Measurements from ENCODE around the gene SYNE3. TPM values are rescaled to one million over a fixed set of nuclear protein-coding genes. Genes with fewer than 3 reads are reported as not detected.

Gene SYNE3
- total and polyA plus RNA-seq, 4 donors = 0.47 to 9.0 (median 4.7) TPM

DNA sequence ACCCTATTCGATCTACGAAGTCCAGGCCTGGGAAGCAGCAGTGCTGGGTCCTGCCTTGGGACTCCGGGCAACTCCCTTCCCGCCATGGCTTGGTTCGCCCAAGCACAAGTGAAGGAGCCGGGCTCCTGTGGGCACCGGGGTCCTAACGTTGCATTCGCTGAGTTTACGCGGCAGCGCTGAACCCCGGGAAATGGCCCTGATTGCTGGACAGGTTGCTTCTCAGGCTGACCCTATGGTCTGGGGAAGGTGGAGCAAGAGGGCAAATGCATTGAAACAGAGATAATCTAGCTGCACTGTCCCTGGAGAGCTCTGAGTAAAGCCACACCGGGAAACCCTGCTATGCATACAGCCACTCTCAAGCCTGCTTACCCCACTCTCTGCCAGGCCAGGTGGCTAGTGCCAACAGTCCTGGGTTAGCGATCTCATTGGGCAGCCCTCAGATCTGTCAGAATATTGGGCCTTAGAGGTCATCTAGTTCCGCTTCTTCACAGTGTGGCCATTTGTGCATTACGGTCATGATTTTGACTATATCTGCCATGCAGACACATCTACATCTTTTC is 11.3 kb downstream of the SYNE3 start (continued):
- TF ChIP-seq HNF4A (conservative IDR thresholded peaks at IDR 0.05) = no peak

DNA sequence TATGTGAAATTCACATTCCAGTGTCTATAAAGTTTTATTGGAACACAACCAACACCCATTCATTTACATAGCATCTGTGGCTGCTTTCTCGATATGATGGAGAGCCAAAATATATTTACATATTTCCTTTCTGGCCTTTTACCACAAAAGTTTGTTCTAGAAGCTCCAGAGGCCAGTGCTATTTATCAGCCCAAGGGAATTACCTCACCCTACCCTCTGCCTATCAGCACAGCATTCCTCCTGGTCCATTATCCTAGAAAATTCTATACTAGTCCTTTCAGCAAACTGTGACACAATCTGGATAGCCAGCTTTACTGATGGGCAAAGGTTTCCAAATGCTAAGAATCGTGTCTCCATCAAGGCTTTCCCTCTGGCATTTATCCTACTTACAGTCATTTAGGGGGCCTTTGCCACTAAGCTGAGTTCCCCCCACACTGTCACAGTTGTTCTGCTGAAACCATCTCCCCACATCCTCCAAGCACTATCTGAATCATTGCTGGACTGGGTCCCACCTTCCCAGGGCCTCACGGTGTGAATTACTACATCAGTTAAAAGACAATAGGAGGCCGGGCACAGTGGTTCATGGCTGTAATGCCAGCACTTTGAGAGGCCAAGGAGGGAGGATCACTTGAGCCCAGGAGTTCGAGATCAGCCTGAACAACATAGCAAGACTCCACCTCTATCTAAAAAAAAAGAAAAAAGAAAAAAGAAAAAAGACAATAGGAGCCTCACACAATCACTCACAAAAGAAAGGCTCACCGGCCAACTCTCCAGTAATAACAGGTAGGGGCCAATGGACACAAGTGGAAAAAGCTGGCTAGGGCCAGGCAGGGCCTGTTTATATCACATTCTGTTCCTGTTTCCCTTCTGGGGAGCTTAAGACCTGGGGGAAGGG is 12.1 kb downstream of the SYNE3 start:
- 87% methylated on average over 6 of the region's 6 CpGs for WGBS
- no peak for DNase-seq (ENCODE audit: low spot score)
- peaks cover 2 to 36% (median 26%) of the 10 kb centered on the region in 4 donors for H3K4me1 ChIP-seq (ENCODE audit: control insufficient read depth in 4 of 4, insufficient read depth in 4 of 4, low read length in 3 of 4)
- no peak overlapping the region for H3K27ac ChIP-seq (ENCODE audit: low read depth in 1 of 2, low read length in 2 of 2)
- TF ChIP-seq RXRA (IDR thresholded peaks at IDR 0.05) (no peak), HNF4G (IDR thresholded peaks at IDR 0.05) (no peak), FOXA1 (IDR thresholded peaks at IDR 0.05) (no peak), GABPA (IDR thresholded peaks at IDR 0.05 in 1 of 2, conservative IDR thresholded peaks at IDR 0.05 in 1 of 2) (no peak), FOXA2 (IDR thresholded peaks at IDR 0.05) (no peak), HNF4A (conservative IDR thresholded peaks at IDR 0.05) (no peak), SP1 (IDR thresholded peaks at IDR 0.05) (no peak), NR2F2 (IDR thresholded peaks at IDR 0.05) (no peak)
- TF ChIP-seq, protein P1, sequence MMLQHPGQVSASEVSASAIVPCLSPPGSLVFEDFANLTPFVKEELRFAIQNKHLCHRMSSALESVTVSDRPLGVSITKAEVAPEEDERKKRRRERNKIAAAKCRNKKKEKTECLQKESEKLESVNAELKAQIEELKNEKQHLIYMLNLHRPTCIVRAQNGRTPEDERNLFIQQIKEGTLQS (IDR thresholded peaks at IDR 0.05) = no peak
- TF ChIP-seq, protein P2, sequence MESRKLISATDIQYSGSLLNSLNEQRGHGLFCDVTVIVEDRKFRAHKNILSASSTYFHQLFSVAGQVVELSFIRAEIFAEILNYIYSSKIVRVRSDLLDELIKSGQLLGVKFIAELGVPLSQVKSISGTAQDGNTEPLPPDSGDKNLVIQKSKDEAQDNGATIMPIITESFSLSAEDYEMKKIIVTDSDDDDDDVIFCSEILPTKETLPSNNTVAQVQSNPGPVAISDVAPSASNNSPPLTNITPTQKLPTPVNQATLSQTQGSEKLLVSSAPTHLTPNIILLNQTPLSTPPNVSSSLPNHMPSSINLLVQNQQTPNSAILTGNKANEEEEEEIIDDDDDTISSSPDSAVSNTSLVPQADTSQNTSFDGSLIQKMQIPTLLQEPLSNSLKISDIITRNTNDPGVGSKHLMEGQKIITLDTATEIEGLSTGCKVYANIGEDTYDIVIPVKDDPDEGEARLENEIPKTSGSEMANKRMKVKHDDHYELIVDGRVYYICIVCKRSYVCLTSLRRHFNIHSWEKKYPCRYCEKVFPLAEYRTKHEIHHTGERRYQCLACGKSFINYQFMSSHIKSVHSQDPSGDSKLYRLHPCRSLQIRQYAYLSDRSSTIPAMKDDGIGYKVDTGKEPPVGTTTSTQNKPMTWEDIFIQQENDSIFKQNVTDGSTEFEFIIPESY (IDR thresholded peaks at IDR 0.05) = no peak
- H3K4me3 ChIP-seq (ENCODE audit: low read depth in 1 of 3, low read length in 3 of 3) = no peak overlapping the region
- H3K27me3 ChIP-seq (ENCODE audit: control insufficient read depth in 4 of 4, insufficient read depth in 4 of 4, low read length in 3 of 4) = no peaks in the 10 kb centered on the region
- no peaks in the 10 kb centered on the region for H3K36me3 ChIP-seq (ENCODE audit: control insufficient read depth in 4 of 4, insufficient read depth in 3 of 4, low read depth in 1 of 4, low read length in 3 of 4)
- no peak overlapping the region for H3K9ac ChIP-seq (ENCODE audit: low read depth in 1 of 2, low read length in 2 of 2)
- no peaks in the 10 kb centered on the region for H3K9me3 ChIP-seq (ENCODE audit: control insufficient read depth in 4 of 4, low read length in 3 of 4)

DNA sequence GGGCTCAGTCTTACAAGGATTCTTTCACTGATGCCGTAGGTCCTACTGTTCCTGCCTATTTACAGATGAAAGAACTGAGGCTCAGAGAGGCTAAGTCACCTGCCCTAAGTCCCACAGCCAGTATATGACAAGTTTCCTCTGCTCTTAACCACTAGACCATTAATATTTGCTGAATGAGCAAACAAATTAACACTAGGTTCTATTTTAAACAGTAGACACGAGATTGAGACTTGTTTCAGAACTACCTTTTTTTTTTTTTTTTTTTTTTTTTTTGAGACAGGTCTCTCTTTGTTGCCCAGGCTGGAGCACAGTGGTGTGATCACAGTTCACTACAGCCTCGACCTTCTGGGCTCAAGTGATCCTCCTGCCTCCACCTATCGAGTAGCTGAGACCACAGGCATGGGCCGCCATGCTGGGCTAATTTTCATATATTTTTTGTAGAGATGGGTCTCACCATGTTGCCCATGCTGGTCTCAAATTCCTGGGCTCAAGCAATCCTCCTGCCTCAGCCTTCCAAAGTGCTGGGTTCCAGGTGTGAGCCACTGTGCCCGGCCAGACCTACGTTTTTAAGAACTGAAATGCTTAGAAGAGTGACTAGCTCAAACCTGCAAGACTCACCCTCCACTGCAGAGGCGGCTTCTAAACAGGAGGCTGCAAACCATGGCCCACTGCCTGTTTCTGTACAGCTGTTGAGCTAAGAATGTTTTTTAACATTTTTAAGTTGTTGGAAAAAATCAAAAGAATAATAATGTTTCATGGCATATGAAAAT is 12.9 kb downstream of the SYNE3 start:
- no peak overlapping the region for H3K4me3 ChIP-seq (ENCODE audit: low read depth in 1 of 3, low read length in 3 of 3)
- H3K9me3 ChIP-seq (ENCODE audit: control insufficient read depth in 4 of 4, low read length in 3 of 4) = no peaks in the 10 kb centered on the region
- no peaks in the 10 kb centered on the region for H3K27me3 ChIP-seq (ENCODE audit: control insufficient read depth in 4 of 4, insufficient read depth in 4 of 4, low read length in 3 of 4)
- no peak overlapping the region for H3K27ac ChIP-seq (ENCODE audit: low read depth in 1 of 2, low read length in 2 of 2)
- TF ChIP-seq EGR1 (IDR thresholded peaks at IDR 0.05; ENCODE audit: low read depth in 2 of 2) (no peak), RXRA (IDR thresholded peaks at IDR 0.05) (no peak), FOXA2 (IDR thresholded peaks at IDR 0.05) (no peak), YY1 (IDR thresholded peaks at IDR 0.05) (no peak), TAF1 (conservative IDR thresholded peaks at IDR 0.05) (no peak), JUND (IDR thresholded peaks at IDR 0.05) (no peak), FOXA1 (IDR thresholded peaks at IDR 0.05) (no peak), SP1 (IDR thresholded peaks at IDR 0.05) (no peak), HNF4A (conservative IDR thresholded peaks at IDR 0.05) (no peak), NR2F2 (IDR thresholded peaks at IDR 0.05) (no peak)
- TF ChIP-seq, protein P2 (IDR thresholded peaks at IDR 0.05) = no peak
- TF ChIP-seq, protein P3, sequence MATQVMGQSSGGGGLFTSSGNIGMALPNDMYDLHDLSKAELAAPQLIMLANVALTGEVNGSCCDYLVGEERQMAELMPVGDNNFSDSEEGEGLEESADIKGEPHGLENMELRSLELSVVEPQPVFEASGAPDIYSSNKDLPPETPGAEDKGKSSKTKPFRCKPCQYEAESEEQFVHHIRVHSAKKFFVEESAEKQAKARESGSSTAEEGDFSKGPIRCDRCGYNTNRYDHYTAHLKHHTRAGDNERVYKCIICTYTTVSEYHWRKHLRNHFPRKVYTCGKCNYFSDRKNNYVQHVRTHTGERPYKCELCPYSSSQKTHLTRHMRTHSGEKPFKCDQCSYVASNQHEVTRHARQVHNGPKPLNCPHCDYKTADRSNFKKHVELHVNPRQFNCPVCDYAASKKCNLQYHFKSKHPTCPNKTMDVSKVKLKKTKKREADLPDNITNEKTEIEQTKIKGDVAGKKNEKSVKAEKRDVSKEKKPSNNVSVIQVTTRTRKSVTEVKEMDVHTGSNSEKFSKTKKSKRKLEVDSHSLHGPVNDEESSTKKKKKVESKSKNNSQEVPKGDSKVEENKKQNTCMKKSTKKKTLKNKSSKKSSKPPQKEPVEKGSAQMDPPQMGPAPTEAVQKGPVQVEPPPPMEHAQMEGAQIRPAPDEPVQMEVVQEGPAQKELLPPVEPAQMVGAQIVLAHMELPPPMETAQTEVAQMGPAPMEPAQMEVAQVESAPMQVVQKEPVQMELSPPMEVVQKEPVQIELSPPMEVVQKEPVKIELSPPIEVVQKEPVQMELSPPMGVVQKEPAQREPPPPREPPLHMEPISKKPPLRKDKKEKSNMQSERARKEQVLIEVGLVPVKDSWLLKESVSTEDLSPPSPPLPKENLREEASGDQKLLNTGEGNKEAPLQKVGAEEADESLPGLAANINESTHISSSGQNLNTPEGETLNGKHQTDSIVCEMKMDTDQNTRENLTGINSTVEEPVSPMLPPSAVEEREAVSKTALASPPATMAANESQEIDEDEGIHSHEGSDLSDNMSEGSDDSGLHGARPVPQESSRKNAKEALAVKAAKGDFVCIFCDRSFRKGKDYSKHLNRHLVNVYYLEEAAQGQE (IDR thresholded peaks at IDR 0.05) = no peak
- no peaks in the 10 kb centered on the region for H3K36me3 ChIP-seq (ENCODE audit: control insufficient read depth in 4 of 4, insufficient read depth in 3 of 4, low read depth in 1 of 4, low read length in 3 of 4)
- WGBS = 89% methylated on average over 8 of the region's 8 CpGs
- no peak overlapping the region for H3K9ac ChIP-seq (ENCODE audit: low read depth in 1 of 2, low read length in 2 of 2)
- no peak for DNase-seq (ENCODE audit: low spot score)
- H3K4me1 ChIP-seq (ENCODE audit: control insufficient read depth in 4 of 4, insufficient read depth in 4 of 4, low read length in 3 of 4) = peaks cover 2 to 45% (median 31%) of the 10 kb centered on the region in 4 donors

Measured in liver (tissue), 9 donors.